Peyer's patch (tissue), 4 donors: ENCODE measurements around the gene SSTR3.

Experiments
- CTCF ChIP-seq, 6 experiments: fragments of 450-650 bp in 4 of 6; fragments of 200-600 bp in 2 of 6; sonication (generic) in 1 of 6; IDR thresholded peaks; one replicate each; pipeline ENCODE4 v1.5.1; 2017 to 2019; ENCODE audit warnings: antibody characterized with exemption in 6 of 6, mild to moderate bottlenecking in 3 of 6, moderate library complexity in 1 of 6
- POLR2A ChIP-seq, 2 donors: fragments of 450-650 bp; IDR thresholded peaks; one replicate each; pipeline ENCODE4 v1.5.1; 2017; ENCODE audit warnings: antibody characterized with exemption in 2 of 2, mild to moderate bottlenecking in 2 of 2, moderate library complexity in 2 of 2

GRCh38 chr22:37177755-37178154 is 34.5 kb downstream of the SSTR3 start:
- TF ChIP-seq CTCF (IDR thresholded peaks at IDR 0.05) (no peak), POLR2A (IDR thresholded peaks at IDR 0.05) (no peak)
